OCI-LY7 (cell line): Measurements from ENCODE around the gene ACACB. TPM values are rescaled to one million over a fixed set of nuclear protein-coding genes. Genes with fewer than 3 reads are reported as not detected.

ENCODE experiments used
- BruUV-seq: library from RNA; stranded (reverse); fragments of 400-500 nt; replicated peaks from 2 replicates; lab custom pipeline; 2021; lab: Mats Ljungman, UMichigan
- CTCF ChIA-PET: fragments of 300-600 bp; sonication (Branson Sonifier 250); formaldehyde crosslinking; loops from one replicate; lab custom pipeline; 2022; ENCODE audit warnings: antibody characterized with exemption; ENCODE audit not compliant: unreplicated experiment; lab: Charles Lee
- POLR2A ChIA-PET: fragments of 300-600 bp; sonication (Branson Sonifier 250); formaldehyde crosslinking; loops from one replicate; lab custom pipeline; 2022; ENCODE audit warnings: antibody characterized with exemption; lab: Charles Lee
- DNase-seq: peaks from one replicate; pipeline ENCODE4 v3.0.0-alpha.2; 2015; ENCODE audit warnings: low spot score
- H2AFZ ChIP-seq: fragments of 200-600 bp; sonication (generic), shearing (Covaris generic); 2 replicates; pipeline ENCODE4 v1.6.1; 2014; ENCODE audit warnings: mild to moderate bottlenecking, antibody characterized with exemption, low read length, moderate library complexity
- H3K27ac ChIP-seq: fragments of 200-600 bp; sonication (generic); 2 replicates; pipeline ENCODE4 v1.5.1; 2014; ENCODE audit warnings: mixed run types, low read depth, mild to moderate bottlenecking, moderate library complexity, low read length, inconsistent platforms; ENCODE audit not compliant: poor library complexity, severe bottlenecking
- H3K36me3 ChIP-seq: fragments of 200-600 bp; sonication (generic); 2 replicates; pipeline ENCODE4 v1.6.1; 2014; ENCODE audit warnings: mild to moderate bottlenecking, antibody characterized with exemption, low read length, moderate library complexity, mixed read lengths; ENCODE audit not compliant: insufficient read depth
- H3K4me1 ChIP-seq: fragments of 200-600 bp; sonication (generic); 2 replicates; pipeline ENCODE4 v1.5.1; 2014; ENCODE audit warnings: mild to moderate bottlenecking, low read length; ENCODE audit not compliant: insufficient read depth, poor library complexity, severe bottlenecking
- H3K4me2 ChIP-seq: fragments of 200-600 bp; sonication (generic); 2 replicates; pipeline ENCODE4 v1.6.1; 2014; ENCODE audit warnings: mild to moderate bottlenecking, low read length
- H3K4me3 ChIP-seq: fragments of 200-600 bp; sonication (generic); 2 replicates; pipeline ENCODE4 v1.5.1; 2014; ENCODE audit warnings: mild to moderate bottlenecking, low read depth, low read length; ENCODE audit not compliant: poor library complexity, severe bottlenecking
- H3K79me2 ChIP-seq: fragments of 200-600 bp; sonication (generic); 2 replicates; pipeline ENCODE4 v1.6.1; 2016; ENCODE audit warnings: low read depth, mild to moderate bottlenecking, low read length, moderate library complexity, mixed read lengths; ENCODE audit not compliant: insufficient read depth
- H3K9me2 ChIP-seq: fragments of 200-600 bp; sonication (generic); 2 replicates; pipeline ENCODE4 v1.6.1; 2016; ENCODE audit warnings: mild to moderate bottlenecking, low read length, mixed read lengths; ENCODE audit not compliant: insufficient read depth
- H3K9me3 ChIP-seq: fragments of 200-600 bp; sonication (generic); 2 replicates; pipeline ENCODE4 v1.6.1; 2014; ENCODE audit warnings: mild to moderate bottlenecking, mixed run types, low read length, mixed read lengths
- H4K20me1 ChIP-seq: fragments of 200-600 bp; sonication (generic); 2 replicates; pipeline ENCODE4 v1.6.1; 2014; ENCODE audit warnings: mild to moderate bottlenecking, antibody characterized with exemption, low read length, moderate library complexity, mixed read lengths; ENCODE audit not compliant: insufficient read depth
- EZH2phosphoT487 ChIP-seq: fragments of 200-600 bp; sonication (generic); IDR thresholded peaks from 2 replicates; pipeline ENCODE4 v1.6.1; 2018; ENCODE audit warnings: low read depth, borderline replicate concordance, mild to moderate bottlenecking, mixed run types, antibody characterized with exemption, low read length, moderate library complexity, mixed read lengths
- intact Hi-C: fragments of 100-400 bp; cut with micrococcal nuclease; formaldehyde crosslinking; loops from one replicate; pipeline ENCODE4 v1.10.0; 2022; ENCODE audit not compliant: unreplicated experiment
- total RNA-seq, 2 experiments: library from RNA; depleted of rRNA in 1 of 2; stranded (reverse); fragments of >200 nt in 1 of 2; shearing (Covaris generic) in 1 of 2; gene quantifications; 2 replicates each; pipeline ENCODE4 v1.2.3, GENCODE V29; 2014 to 2022
- TF ChIP-seq, protein P1 (sequence below): fragments of 200-600 bp; sonication (generic); conservative IDR thresholded peaks from 2 replicates; pipeline ENCODE4 v1.5.1; 2014; ENCODE audit warnings: mild to moderate bottlenecking, antibody characterized with exemption, low read length, moderate library complexity, mixed read lengths

The ACACB gene
- total RNA-seq, 2 experiments from 2014 or later: 19.7 to 45.1 TPM

GRCh38 chr12:109150124-109150640, 33.8 kb downstream of the ACACB start:
- Histone ChIP-seq H3K4me3 (no peak overlapping the region), H3K79me2 (no peaks in the 10 kb centered on the region), H3K4me1 (peaks cover 16% of the 10 kb centered on the region), H3K9me2 (no peaks in the 10 kb centered on the region), H3K9me3 (no peaks in the 10 kb centered on the region), H3K36me3 (no peaks in the 10 kb centered on the region), H3K27ac (no peak overlapping the region), H4K20me1 (no peaks in the 10 kb centered on the region), H2AFZ (no peak overlapping the region), H3K4me2 (no peak overlapping the region)
- POLR2A ChIA-PET: no interaction called here
- DNase-seq: no peak
- BruUV-seq: no TSS peak
- CTCF ChIA-PET: no interaction called here
- no peak for TF ChIP-seq EZH2phosphoT487
- TF ChIP-seq, protein P1, sequence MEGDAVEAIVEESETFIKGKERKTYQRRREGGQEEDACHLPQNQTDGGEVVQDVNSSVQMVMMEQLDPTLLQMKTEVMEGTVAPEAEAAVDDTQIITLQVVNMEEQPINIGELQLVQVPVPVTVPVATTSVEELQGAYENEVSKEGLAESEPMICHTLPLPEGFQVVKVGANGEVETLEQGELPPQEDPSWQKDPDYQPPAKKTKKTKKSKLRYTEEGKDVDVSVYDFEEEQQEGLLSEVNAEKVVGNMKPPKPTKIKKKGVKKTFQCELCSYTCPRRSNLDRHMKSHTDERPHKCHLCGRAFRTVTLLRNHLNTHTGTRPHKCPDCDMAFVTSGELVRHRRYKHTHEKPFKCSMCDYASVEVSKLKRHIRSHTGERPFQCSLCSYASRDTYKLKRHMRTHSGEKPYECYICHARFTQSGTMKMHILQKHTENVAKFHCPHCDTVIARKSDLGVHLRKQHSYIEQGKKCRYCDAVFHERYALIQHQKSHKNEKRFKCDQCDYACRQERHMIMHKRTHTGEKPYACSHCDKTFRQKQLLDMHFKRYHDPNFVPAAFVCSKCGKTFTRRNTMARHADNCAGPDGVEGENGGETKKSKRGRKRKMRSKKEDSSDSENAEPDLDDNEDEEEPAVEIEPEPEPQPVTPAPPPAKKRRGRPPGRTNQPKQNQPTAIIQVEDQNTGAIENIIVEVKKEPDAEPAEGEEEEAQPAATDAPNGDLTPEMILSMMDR: no peak
- intact Hi-C loops: no loop called here

GRCh38 chr12:109151457-109151856, 35.1 kb downstream of the ACACB start:
- Histone ChIP-seq H3K36me3 (no peaks in the 10 kb centered on the region), H4K20me1 (no peaks in the 10 kb centered on the region), H3K9me3 (no peaks in the 10 kb centered on the region), H2AFZ (no peak overlapping the region), H3K27ac (no peak overlapping the region), H3K9me2 (no peaks in the 10 kb centered on the region), H3K4me2 (no peak overlapping the region), H3K4me3 (no peak overlapping the region), H3K4me1 (peaks cover 20% of the 10 kb centered on the region), H3K79me2 (peaks cover 11% of the 10 kb centered on the region; the same call in 1 of the 2 replicates)
- CTCF ChIA-PET: interaction anchor here (1.0 kb wide), 1 partner anchor 40 kb away, joined by 3 read pairs; no protein-coding TSS in a partner anchor
- POLR2A ChIA-PET: no interaction called here
- BruUV-seq: no TSS peak
- TF ChIP-seq, protein P1: no peak
- no peak for TF ChIP-seq EZH2phosphoT487
- DNase-seq: no peak
- intact Hi-C loops: no loop called here

DNA sequence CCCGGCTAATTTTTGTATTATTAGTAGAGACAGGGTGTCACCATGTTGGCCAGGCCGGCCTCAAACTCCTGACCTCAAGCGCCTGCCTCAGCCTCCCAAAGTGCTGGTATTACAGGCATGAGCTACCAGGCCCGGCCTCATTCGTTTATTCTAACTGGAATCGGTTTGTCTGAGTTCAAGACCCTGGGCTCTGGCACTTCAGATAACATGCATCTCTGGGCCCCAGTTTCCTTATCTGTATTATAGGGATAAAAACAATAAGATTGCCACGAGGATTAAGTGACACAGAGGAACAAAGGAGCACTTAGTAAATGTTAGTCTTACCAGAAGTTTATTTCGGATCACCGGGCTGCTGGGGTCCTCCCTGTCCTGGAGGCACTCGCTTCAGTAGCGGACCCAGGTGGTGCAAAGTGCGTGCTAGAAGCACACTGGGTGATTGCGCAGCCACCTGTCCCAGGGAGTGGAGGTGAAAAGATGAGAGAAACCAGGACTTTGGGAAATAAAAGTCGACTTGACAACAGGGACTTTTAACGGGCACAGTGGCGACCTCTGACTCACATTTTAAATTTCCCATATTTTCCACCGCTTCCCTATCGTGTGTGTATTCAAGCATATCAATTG, 37.5 kb downstream of the ACACB start:
- H3K9me2 ChIP-seq: no peaks in the 10 kb centered on the region
- no peaks in the 10 kb centered on the region for H4K20me1 ChIP-seq
- no peak for TF ChIP-seq EZH2phosphoT487
- TF ChIP-seq, protein P1: no peak
- intact Hi-C loops: loop anchor here (2.0 kb wide), 1 partner anchor 57 kb away; the partner anchor contains the start of gene UNG
- ChIA-PET CTCF (interaction anchor here (0.6 to 1.5 kb wide), 2 partner anchors 8 to 353 kb away, joined by 3 read pairs; no protein-coding TSS in a partner anchor), POLR2A (interaction anchor here (0.6 to 1.2 kb wide), 11 partner anchors 9 to 1714 kb away, joined by 3 to 8 read pairs (median 3); no protein-coding TSS in a partner anchor)
- H3K4me1 ChIP-seq: peaks cover 35% of the 10 kb centered on the region
- H3K27ac ChIP-seq: no peak overlapping the region
- no peak for DNase-seq
- H3K4me3 ChIP-seq: peak overlapping the region; percentile 35
- no peaks in the 10 kb centered on the region for H3K36me3 ChIP-seq
- H2AFZ ChIP-seq: peak overlapping the region; percentile 44; the same call in 1 of the 2 replicates
- peak overlapping the region; percentile 58 for H3K4me2 ChIP-seq
- no TSS peak for BruUV-seq
- H3K79me2 ChIP-seq: peaks cover 19% of the 10 kb centered on the region; the same call in 1 of the 2 replicates
- no peaks in the 10 kb centered on the region for H3K9me3 ChIP-seq
